GM13977 (cell line): ENCODE data around the gene LRRC45.

Source experiments
- DNase-seq: peaks from one replicate; pipeline ENCODE4 v3.0.0; 2012; ENCODE audit warnings: low spot score
- in situ Hi-C: fragments of 300-500 bp; cut with MboI; formaldehyde crosslinking; loops from one replicate; pipeline ENCODE4 v1.12.0; 2022; ENCODE audit warnings: low sequenced_read_pairs, low pct_unique_long_range_greater_than_20kb, mixed read lengths, inconsistent platforms; ENCODE audit not compliant: unreplicated experiment
- TF ChIP-seq, protein P1 (sequence below): IDR thresholded peaks from 2 replicates; pipeline ENCODE4 v1.5.1; 2012; ENCODE audit warnings: mild to moderate bottlenecking, control low read depth; ENCODE audit not compliant: insufficient read depth; ENCODE audit errors: extremely low read depth, missing control alignments

LRRC45 gene

DNA sequence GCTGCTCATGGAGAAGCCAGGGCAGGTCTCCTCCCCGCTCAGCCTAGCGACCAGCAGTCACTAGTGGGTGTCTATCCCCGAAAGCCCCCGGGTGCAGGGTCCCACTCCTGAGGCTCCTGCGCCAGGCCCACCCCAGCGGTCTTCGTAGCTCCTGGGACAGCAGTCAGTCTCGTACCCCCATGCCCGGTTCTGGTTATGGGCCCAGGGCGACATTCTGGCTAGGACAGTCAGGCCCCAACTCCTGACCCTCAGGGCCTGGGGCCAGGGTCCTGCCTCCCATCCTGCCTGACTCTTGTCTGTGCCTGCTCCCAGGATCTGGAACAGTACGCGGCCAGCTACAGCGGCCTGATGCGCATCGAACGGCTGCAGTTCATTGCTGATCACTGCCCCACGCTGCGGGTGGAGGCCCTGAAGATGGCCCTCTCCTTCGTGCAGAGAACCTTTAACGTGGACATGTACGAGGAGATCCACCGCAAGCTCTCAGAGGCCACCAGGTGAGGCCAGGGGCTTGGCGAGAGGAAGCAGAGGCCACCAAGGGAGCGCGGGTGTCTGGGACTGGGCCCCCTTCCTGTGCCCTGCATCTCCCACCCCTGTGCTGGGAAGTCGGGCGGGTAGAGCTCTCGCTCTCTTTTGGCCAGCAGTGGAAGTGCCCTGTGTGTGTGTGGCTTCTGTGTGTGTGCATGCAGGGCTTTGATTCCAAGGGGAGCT is 30.6 kb downstream of the LRRC45 start:
- TF ChIP-seq, protein P1, sequence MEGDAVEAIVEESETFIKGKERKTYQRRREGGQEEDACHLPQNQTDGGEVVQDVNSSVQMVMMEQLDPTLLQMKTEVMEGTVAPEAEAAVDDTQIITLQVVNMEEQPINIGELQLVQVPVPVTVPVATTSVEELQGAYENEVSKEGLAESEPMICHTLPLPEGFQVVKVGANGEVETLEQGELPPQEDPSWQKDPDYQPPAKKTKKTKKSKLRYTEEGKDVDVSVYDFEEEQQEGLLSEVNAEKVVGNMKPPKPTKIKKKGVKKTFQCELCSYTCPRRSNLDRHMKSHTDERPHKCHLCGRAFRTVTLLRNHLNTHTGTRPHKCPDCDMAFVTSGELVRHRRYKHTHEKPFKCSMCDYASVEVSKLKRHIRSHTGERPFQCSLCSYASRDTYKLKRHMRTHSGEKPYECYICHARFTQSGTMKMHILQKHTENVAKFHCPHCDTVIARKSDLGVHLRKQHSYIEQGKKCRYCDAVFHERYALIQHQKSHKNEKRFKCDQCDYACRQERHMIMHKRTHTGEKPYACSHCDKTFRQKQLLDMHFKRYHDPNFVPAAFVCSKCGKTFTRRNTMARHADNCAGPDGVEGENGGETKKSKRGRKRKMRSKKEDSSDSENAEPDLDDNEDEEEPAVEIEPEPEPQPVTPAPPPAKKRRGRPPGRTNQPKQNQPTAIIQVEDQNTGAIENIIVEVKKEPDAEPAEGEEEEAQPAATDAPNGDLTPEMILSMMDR = no peak
- in situ Hi-C loops = no loop called here
- no peak for DNase-seq

- in situ Hi-C loops = no loop called here
- no peak for DNase-seq
- TF ChIP-seq, protein P1 = no peak
These were observed 31.4 kb downstream of the LRRC45 start for GRCh38 chr17:82054351-82055022.

GRCh38 chr17:82055023-82055964 is 32.2 kb downstream of the LRRC45 start:
- DNase-seq = no peak
- TF ChIP-seq, protein P1 = no peak
- in situ Hi-C loops = no loop called here

DNA sequence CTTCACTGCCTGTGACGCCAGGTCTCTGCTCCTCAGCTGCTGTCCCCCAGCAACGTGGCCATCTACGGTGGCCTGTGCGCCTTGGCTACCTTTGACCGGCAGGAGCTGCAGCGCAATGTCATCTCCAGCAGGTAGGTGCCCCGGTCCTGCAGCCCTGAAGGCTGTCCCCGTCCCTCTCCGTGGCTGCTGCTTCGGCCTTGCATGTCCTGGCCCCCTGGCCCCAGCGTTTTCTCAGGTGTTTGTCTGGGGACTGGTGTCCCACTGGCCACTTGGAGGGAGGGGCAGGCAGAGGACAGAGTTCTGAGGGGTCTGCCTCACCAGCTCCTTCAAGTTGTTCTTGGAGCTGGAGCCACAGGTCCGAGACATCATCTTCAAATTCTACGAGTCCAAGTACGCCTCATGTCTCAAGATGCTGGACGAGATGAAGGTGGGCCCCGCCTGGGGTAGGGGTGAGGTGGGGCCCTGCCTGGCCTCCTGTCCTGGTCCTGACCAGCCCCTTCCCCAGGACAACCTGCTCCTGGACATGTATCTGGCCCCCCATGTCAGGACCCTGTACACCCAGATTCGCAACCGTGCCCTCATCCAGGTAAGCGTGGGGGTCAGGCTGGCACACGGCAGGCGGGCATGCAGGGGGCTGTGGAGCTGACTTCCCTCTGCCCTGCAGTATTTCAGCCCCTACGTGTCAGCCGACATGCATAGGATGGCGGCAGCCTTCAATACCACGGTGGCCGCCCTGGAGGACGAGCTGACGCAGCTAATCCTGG is 33.0 kb downstream of the LRRC45 start:
- DNase-seq = no peak
- TF ChIP-seq, protein P1 = no peak
- in situ Hi-C loops = no loop called here

- no peak for DNase-seq
- in situ Hi-C loops = no loop called here
- TF ChIP-seq, protein P1 = no peak
These were observed 33.9 kb downstream of the LRRC45 start for GRCh38 chr17:82056729-82057621.
